ENCODE measurements around the gene DUOX1. TPM values are rescaled to one million over a fixed set of nuclear protein-coding genes. Genes with fewer than 3 reads are reported as not detected.

DUOX1 gene
- total and polyA plus RNA-seq, 2 of the 13 experiments (the other 11 are each of a cell fraction or from before 2014, with no cell fraction given), result 0.03 TPM; not detected in 1

DNA sequence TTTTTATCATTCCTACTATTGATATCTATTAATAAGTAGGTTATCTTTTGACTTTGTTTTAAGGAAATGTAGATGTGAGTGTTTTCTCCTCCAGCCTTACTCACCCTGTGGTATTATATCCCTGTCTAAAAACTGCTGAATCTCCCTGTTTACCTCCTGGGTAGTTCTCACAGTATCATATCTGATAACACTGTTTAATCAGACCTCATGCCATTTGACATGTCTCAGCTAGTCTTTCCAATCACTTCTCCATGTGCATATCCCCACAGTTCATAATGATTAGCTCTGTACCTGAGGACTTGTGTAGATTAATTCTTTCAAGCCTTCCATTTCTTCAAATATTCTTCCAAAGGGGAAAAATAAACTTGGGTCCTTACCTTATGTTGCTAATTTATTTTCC is 46.6 kb upstream of the DUOX1 start (continued):
- TF ChIP-seq, protein P1, sequence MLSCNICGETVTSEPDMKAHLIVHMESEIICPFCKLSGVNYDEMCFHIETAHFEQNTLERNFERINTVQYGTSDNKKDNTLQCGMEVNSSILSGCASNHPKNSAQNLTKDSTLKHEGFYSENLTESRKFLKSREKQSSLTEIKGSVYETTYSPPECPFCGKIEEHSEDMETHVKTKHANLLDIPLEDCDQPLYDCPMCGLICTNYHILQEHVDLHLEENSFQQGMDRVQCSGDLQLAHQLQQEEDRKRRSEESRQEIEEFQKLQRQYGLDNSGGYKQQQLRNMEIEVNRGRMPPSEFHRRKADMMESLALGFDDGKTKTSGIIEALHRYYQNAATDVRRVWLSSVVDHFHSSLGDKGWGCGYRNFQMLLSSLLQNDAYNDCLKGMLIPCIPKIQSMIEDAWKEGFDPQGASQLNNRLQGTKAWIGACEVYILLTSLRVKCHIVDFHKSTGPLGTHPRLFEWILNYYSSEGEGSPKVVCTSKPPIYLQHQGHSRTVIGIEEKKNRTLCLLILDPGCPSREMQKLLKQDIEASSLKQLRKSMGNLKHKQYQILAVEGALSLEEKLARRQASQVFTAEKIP (CRISPR knock-in tag; IDR thresholded peaks at IDR 0.05; ENCODE audit: borderline replicate concordance), result no peak
- no peak for TF ChIP-seq TOPORS (CRISPR knock-in tag; IDR thresholded peaks at IDR 0.05)

DNA sequence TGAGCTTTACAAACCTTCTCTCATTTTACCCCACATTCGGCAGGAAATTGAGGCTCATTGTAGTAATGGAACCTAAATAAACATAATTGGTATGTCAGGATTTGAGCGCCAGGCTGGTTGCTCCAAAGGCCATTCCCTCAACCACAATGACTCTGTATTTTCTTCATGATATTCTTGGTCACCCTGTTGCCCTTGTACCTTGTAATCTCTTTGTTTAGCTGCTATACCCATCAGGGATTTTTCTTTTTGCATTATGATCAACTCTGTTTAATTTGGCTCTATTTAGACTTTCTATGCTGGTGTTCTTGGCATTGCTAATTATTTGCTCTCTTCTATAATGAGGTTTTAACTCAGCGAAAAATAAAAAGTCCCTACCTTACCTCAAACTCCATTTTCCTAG is 45.6 kb upstream of the DUOX1 start:
- no TSS peak for BruUV-seq (replicated peaks)
- WGBS (ENCODE audit: low lambda C conversion rate), result 55% methylated on average over 3 of the region's 3 CpGs
- peaks cover 34% of the 10 kb centered on the region for H3K4me1 ChIP-seq (ENCODE audit: insufficient read depth, low read length)
- no peaks in the 10 kb centered on the region for H3K27me3 ChIP-seq (ENCODE audit: control insufficient read depth in 1 of 2, insufficient read depth in 2 of 2, low read length in 2 of 2)
- H3K4me3 ChIP-seq (replicated peaks in 1 of 3; ENCODE audit: insufficient read depth in 1 of 3, low read depth in 2 of 3, low read length in 3 of 3), result no peak overlapping the region
- no peaks in the 10 kb centered on the region for H3K9me3 ChIP-seq (ENCODE audit: low read length)
- intact Hi-C loops (cut with micrococcal nuclease; ENCODE audit: unreplicated experiment), result no loop called here
- H3K4me2 ChIP-seq (ENCODE audit: low read depth, low read length), result no peak overlapping the region
- no peaks in the 10 kb centered on the region for H3K36me3 ChIP-seq (replicated peaks in 1 of 2; ENCODE audit: control insufficient read depth in 1 of 2, insufficient read depth in 2 of 2, low read length in 2 of 2)
- POLR2A ChIA-PET, result no interaction called here
- no peaks in the 10 kb centered on the region for H3K79me2 ChIP-seq (ENCODE audit: insufficient read depth, low read length)
- CTCF ChIA-PET (ENCODE audit: low intra/inter-chr PET ratio, low total read pairs), result no interaction called here
- H3K27ac ChIP-seq (ENCODE audit: extremely low read length, insufficient read depth, low read length), result no peak overlapping the region
- ATAC-seq (no peak), FAIRE-seq (no peak), DNase-seq (ENCODE audit: low spot score) (peak; percentile 33)
- no peak overlapping the region for H2AFZ ChIP-seq (ENCODE audit: low read length)
- TF ChIP-seq REL (CRISPR knock-in tag; conservative IDR thresholded peaks at IDR 0.05), result no peak
- no peak for TF ChIP-seq FOXP1 (IDR thresholded peaks at IDR 0.05)
- TF ChIP-seq FOXP1 (CRISPR knock-in tag; IDR thresholded peaks at IDR 0.05), result no peak
- TF ChIP-seq ZFP90 (CRISPR knock-in tag; IDR thresholded peaks at IDR 0.05; ENCODE audit: borderline replicate concordance), result no peak
- TF ChIP-seq, protein P2, sequence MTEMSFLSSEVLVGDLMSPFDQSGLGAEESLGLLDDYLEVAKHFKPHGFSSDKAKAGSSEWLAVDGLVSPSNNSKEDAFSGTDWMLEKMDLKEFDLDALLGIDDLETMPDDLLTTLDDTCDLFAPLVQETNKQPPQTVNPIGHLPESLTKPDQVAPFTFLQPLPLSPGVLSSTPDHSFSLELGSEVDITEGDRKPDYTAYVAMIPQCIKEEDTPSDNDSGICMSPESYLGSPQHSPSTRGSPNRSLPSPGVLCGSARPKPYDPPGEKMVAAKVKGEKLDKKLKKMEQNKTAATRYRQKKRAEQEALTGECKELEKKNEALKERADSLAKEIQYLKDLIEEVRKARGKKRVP (CRISPR knock-in tag; IDR thresholded peaks at IDR 0.05), result no peak
- no peak for TF ChIP-seq RARG (CRISPR knock-in tag; IDR thresholded peaks at IDR 0.05; ENCODE audit: low read depth)
- TF ChIP-seq, protein P3, sequence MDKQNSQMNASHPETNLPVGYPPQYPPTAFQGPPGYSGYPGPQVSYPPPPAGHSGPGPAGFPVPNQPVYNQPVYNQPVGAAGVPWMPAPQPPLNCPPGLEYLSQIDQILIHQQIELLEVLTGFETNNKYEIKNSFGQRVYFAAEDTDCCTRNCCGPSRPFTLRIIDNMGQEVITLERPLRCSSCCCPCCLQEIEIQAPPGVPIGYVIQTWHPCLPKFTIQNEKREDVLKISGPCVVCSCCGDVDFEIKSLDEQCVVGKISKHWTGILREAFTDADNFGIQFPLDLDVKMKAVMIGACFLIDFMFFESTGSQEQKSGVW (CRISPR knock-in tag; IDR thresholded peaks at IDR 0.05; ENCODE audit: borderline replicate concordance), result no peak
- TF ChIP-seq ZNF550 (CRISPR knock-in tag; IDR thresholded peaks at IDR 0.05; ENCODE audit: borderline replicate concordance), result no peak
- TF ChIP-seq ELF4 (CRISPR knock-in tag; IDR thresholded peaks at IDR 0.05; ENCODE audit: borderline replicate concordance), result no peak
- no peak for TF ChIP-seq RAD51 (IDR thresholded peaks at IDR 0.05; ENCODE audit: borderline replicate concordance)
- TF ChIP-seq ZNF7 (CRISPR knock-in tag; IDR thresholded peaks at IDR 0.05), result no peak
- TF ChIP-seq, protein P4, sequence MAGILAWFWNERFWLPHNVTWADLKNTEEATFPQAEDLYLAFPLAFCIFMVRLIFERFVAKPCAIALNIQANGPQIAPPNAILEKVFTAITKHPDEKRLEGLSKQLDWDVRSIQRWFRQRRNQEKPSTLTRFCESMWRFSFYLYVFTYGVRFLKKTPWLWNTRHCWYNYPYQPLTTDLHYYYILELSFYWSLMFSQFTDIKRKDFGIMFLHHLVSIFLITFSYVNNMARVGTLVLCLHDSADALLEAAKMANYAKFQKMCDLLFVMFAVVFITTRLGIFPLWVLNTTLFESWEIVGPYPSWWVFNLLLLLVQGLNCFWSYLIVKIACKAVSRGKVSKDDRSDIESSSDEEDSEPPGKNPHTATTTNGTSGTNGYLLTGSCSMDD (CRISPR knock-in tag; IDR thresholded peaks at IDR 0.05), result no peak
- TF ChIP-seq PCBP2 (optimal IDR thresholded peaks at IDR 0.05; ENCODE audit: low read depth, low read length, poor library complexity, severe bottlenecking), result no peak
- TF ChIP-seq ZNF75D (CRISPR knock-in tag; IDR thresholded peaks at IDR 0.05; ENCODE audit: borderline replicate concordance), result no peak
- TF ChIP-seq REXO4 (CRISPR knock-in tag; IDR thresholded peaks at IDR 0.05; ENCODE audit: borderline replicate concordance), result no peak
- H4K20me1 ChIP-seq (ENCODE audit: insufficient read depth, low read length), result no peaks in the 10 kb centered on the region
- in situ Hi-C loops (cut with HindIII; ENCODE audit: extremely low pct_ligation_motif_present, low pct_unique_long_range_greater_than_20kb), result no loop called here
- no peak overlapping the region for H3K9ac ChIP-seq (ENCODE audit: insufficient read depth, low read depth, low read length)
